ENCODE measurements around the gene MASP2.

MASP2 gene

GRCh38 chr1:11037740-11038182 is 9.3 kb downstream of the MASP2 start:
- TF ChIP-seq POLR2AphosphoS5 (IDR thresholded peaks at IDR 0.05; ENCODE audit: low read depth, low read length), result no peak
- no peak for TF ChIP-seq SIN3A (IDR thresholded peaks at IDR 0.05; ENCODE audit: borderline replicate concordance, insufficient read depth, low read length)
- no peak for TF ChIP-seq TAF1 (IDR thresholded peaks at IDR 0.05; ENCODE audit: borderline replicate concordance, insufficient read depth, low read length)
- no peak for TF ChIP-seq REST (IDR thresholded peaks at IDR 0.05; ENCODE audit: insufficient read depth in 1 of 2, low read depth in 2 of 2, low read length in 2 of 2)

GRCh38 chr1:11031624-11032262 is 15.3 kb downstream of the MASP2 start:
- TF ChIP-seq FOXP2 (optimal IDR thresholded peaks at IDR 0.05; ENCODE audit: borderline replicate concordance, extremely low read depth, extremely low read length, insufficient read depth) (no peak), REST (IDR thresholded peaks at IDR 0.05; ENCODE audit: insufficient read depth in 1 of 2, low read depth in 2 of 2, low read length in 2 of 2) (no peak), SIN3A (IDR thresholded peaks at IDR 0.05; ENCODE audit: borderline replicate concordance, insufficient read depth, low read length) (no peak), POLR2AphosphoS5 (IDR thresholded peaks at IDR 0.05; ENCODE audit: low read depth, low read length) (no peak), TAF1 (IDR thresholded peaks at IDR 0.05; ENCODE audit: borderline replicate concordance, insufficient read depth, low read length) (no peak)

- no peak for TF ChIP-seq SIN3A (IDR thresholded peaks at IDR 0.05; ENCODE audit: borderline replicate concordance, insufficient read depth, low read length)
- TF ChIP-seq POLR2AphosphoS5 (IDR thresholded peaks at IDR 0.05; ENCODE audit: low read depth, low read length), result no peak
- TF ChIP-seq TAF1 (IDR thresholded peaks at IDR 0.05; ENCODE audit: borderline replicate concordance, insufficient read depth, low read length), result no peak
- no peak for TF ChIP-seq REST (IDR thresholded peaks at IDR 0.05; ENCODE audit: insufficient read depth in 1 of 2, low read depth in 2 of 2, low read length in 2 of 2)
- no peak for TF ChIP-seq FOXP2 (optimal IDR thresholded peaks at IDR 0.05; ENCODE audit: borderline replicate concordance, extremely low read depth, extremely low read length, insufficient read depth)
These were observed 16.2 kb downstream of the MASP2 start for GRCh38 chr1:11030865-11031264.

GRCh38 chr1:11028018-11028417 is 19.0 kb downstream of the MASP2 start:
- no peak for TF ChIP-seq SIN3A (IDR thresholded peaks at IDR 0.05; ENCODE audit: borderline replicate concordance, insufficient read depth, low read length)
- no peak for TF ChIP-seq REST (IDR thresholded peaks at IDR 0.05; ENCODE audit: insufficient read depth in 1 of 2, low read depth in 2 of 2, low read length in 2 of 2)
- no peak for TF ChIP-seq TAF1 (IDR thresholded peaks at IDR 0.05; ENCODE audit: borderline replicate concordance, insufficient read depth, low read length)
- TF ChIP-seq FOXP2 (optimal IDR thresholded peaks at IDR 0.05; ENCODE audit: borderline replicate concordance, extremely low read depth, extremely low read length, insufficient read depth), result no peak
- no peak for TF ChIP-seq POLR2AphosphoS5 (IDR thresholded peaks at IDR 0.05; ENCODE audit: low read depth, low read length)
